Astrocyte of the spinal cord (primary cell): ENCODE measurements around the gene TXK.

Experiments
- DNase-seq: peaks from one replicate; pipeline ENCODE4 v3.0.0; 2011; ENCODE audit warnings: low read depth, low spot score
- H3K4me3 ChIP-seq: 2 replicates; pipeline ENCODE4 v1.5.1; 2011; ENCODE audit warnings: low read depth, mild to moderate bottlenecking, low read length, moderate library complexity
- in situ Hi-C: cut with HindIII; loops from 2 replicates; pipeline ENCODE4 v1.10.0; 2017; ENCODE audit warnings: low sequenced_read_pairs
- TF ChIP-seq, protein P1 (sequence below): IDR thresholded peaks from 2 replicates; pipeline ENCODE4 v1.5.1; 2012; ENCODE audit warnings: low read depth, mild to moderate bottlenecking, low read length, inconsistent platforms

Gene TXK

GRCh38 chr4:48100256-48100655 is 33.8 kb downstream of the TXK start:
- TF ChIP-seq, protein P1, sequence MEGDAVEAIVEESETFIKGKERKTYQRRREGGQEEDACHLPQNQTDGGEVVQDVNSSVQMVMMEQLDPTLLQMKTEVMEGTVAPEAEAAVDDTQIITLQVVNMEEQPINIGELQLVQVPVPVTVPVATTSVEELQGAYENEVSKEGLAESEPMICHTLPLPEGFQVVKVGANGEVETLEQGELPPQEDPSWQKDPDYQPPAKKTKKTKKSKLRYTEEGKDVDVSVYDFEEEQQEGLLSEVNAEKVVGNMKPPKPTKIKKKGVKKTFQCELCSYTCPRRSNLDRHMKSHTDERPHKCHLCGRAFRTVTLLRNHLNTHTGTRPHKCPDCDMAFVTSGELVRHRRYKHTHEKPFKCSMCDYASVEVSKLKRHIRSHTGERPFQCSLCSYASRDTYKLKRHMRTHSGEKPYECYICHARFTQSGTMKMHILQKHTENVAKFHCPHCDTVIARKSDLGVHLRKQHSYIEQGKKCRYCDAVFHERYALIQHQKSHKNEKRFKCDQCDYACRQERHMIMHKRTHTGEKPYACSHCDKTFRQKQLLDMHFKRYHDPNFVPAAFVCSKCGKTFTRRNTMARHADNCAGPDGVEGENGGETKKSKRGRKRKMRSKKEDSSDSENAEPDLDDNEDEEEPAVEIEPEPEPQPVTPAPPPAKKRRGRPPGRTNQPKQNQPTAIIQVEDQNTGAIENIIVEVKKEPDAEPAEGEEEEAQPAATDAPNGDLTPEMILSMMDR, result no peak
- no peak overlapping the region for H3K4me3 ChIP-seq
- no peak for DNase-seq
- in situ Hi-C loops, result no loop called here

GRCh38 chr4:48095441-48095840 is 38.6 kb downstream of the TXK start:
- in situ Hi-C loops, result no loop called here

DNA sequence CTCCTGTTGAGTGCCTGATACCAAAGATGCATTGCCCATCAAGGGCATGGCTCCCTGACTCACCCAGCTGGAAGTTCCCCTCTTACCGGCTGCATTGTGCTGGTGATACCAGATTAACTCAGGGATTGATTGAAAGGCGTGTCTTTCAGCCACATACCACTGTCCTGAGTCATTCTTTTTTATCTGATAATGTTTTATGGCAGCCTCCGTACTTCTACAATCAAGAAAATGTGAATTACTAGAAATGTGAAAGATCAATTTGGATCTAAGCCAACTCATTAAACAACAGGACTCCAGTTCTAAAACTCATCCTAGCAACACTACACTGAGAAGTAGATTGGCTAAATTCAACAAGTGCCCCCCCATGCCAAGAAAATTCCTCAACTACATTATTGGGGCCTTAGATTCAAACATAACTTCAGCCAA is 40.0 kb downstream of the TXK start:
- DNase-seq, result peak; percentile 16
- TF ChIP-seq, protein P1, result no peak
- in situ Hi-C loops, result no loop called here
- no peak overlapping the region for H3K4me3 ChIP-seq

More at GRCh38 chr4:48095441-48095840, 38.6 kb downstream of the TXK start:
- no peak for DNase-seq
- no peak overlapping the region for H3K4me3 ChIP-seq
- TF ChIP-seq, protein P1, result no peak

DNA sequence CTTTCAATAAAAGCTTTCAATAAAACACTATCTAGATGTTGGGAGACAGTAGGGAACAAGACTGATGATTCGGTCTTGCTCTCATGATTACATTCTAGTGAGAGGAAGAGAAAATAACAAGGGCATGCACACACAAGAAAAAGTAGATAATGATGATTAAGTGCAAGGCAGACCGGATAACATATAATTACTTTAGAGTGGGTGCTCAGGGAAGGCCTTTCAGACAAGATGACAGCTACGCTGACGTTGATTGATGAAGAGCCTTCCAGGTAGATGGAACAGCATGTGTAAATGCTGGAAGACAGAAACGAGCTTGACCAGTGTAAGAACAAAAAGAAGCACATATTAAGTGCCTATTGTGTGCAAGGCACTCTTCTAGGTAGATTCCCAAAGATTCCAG is 43.4 kb downstream of the TXK start:
- in situ Hi-C loops, result no loop called here
- no peak for DNase-seq
- TF ChIP-seq, protein P1, result no peak
- no peak overlapping the region for H3K4me3 ChIP-seq

DNA sequence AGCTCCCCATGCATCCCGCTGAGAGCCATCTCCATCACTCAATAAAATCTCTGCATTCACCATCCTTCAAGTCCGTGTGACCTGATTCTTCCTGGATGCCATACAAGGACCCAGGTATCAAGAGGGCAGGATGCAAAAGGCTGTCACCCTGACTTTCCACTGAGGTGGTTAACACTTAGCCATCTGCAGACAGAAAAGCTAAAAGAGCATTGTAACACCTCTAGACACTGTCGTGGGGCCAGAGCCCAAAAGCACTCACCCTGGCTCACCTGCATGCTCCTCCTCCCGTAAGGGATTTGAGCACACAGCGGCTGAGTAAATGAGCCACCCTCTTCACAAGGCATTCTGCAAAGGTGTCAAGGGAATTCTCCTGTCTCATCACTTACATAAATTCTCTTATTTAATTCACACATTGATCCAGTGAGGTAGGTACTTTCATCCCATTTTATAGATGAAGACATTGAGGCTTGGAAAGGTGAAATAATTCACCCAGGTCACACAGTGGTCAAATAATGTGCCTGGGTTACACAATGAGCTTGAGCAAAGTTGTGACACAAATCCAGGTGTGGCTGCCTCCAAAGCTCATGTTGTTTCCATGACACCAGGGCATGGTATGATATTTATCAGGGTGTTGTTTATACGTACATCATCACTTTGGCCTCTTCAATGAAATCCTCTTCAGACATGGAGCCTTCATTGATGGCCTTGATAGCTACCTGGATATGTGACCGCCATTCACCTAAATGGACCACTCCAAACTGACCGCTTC is 48.0 kb downstream of the TXK start:
- TF ChIP-seq, protein P1, result no peak
- H3K4me3 ChIP-seq, result no peak overlapping the region
- in situ Hi-C loops, result no loop called here
- no peak for DNase-seq

DNA sequence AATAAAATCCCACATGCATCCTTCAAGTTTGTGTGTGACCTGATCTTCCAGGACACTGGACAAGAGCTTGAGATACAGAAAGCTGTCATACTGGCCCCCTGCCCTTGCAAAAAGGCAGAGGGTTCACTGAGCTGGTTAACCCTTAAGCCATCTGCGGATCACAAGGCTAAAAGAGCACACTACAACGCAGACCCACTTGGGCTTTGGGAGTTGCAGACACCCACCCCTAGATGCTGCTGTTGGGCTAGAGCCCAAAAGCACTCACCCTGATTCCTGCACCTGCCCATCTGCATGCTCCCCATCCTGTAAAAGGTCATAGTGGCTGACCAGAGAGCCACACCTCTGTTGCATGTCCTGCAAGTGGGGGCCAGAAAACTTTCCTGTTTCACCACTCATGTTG is 51.1 kb downstream of the TXK start:
- TF ChIP-seq, protein P1, result no peak
- H3K4me3 ChIP-seq, result no peak overlapping the region
- DNase-seq, result no peak
- in situ Hi-C loops, result no loop called here
